OCI-LY7 (cell line): ENCODE data around the gene TDRD12. TPM values are rescaled to one million over a fixed set of nuclear protein-coding genes. Genes with fewer than 3 reads are reported as not detected.

ENCODE experiments used
- Bru-seq: library from RNA; stranded (reverse); fragments of 400-500 nt; gene quantifications from one replicate; lab custom pipeline; 2021; lab: Mats Ljungman, UMichigan
- BruChase-seq, 2 experiments: library from RNA; stranded (reverse); fragments of 400-500 nt; gene quantifications; one replicate each; lab custom pipeline; 2021; lab: Mats Ljungman, UMichigan
- BruUV-seq: library from RNA; stranded (reverse); fragments of 400-500 nt; replicated peaks from 2 replicates; lab custom pipeline; 2021; lab: Mats Ljungman, UMichigan
- CTCF ChIA-PET: fragments of 300-600 bp; sonication (Branson Sonifier 250); formaldehyde crosslinking; loops from one replicate; lab custom pipeline; 2022; ENCODE audit warnings: antibody characterized with exemption; ENCODE audit not compliant: unreplicated experiment; lab: Charles Lee
- POLR2A ChIA-PET: fragments of 300-600 bp; sonication (Branson Sonifier 250); formaldehyde crosslinking; loops from one replicate; lab custom pipeline; 2022; ENCODE audit warnings: antibody characterized with exemption; lab: Charles Lee
- DNase-seq: peaks from one replicate; pipeline ENCODE4 v3.0.0-alpha.2; 2015; ENCODE audit warnings: low spot score
- H2AFZ ChIP-seq: fragments of 200-600 bp; sonication (generic), shearing (Covaris generic); 2 replicates; pipeline ENCODE4 v1.6.1; 2014; ENCODE audit warnings: mild to moderate bottlenecking, antibody characterized with exemption, low read length, moderate library complexity
- H3K27ac ChIP-seq: fragments of 200-600 bp; sonication (generic); 2 replicates; pipeline ENCODE4 v1.5.1; 2014; ENCODE audit warnings: mixed run types, low read depth, mild to moderate bottlenecking, moderate library complexity, low read length, inconsistent platforms; ENCODE audit not compliant: poor library complexity, severe bottlenecking
- H3K36me3 ChIP-seq: fragments of 200-600 bp; sonication (generic); 2 replicates; pipeline ENCODE4 v1.6.1; 2014; ENCODE audit warnings: mild to moderate bottlenecking, antibody characterized with exemption, low read length, moderate library complexity, mixed read lengths; ENCODE audit not compliant: insufficient read depth
- H3K4me1 ChIP-seq: fragments of 200-600 bp; sonication (generic); 2 replicates; pipeline ENCODE4 v1.5.1; 2014; ENCODE audit warnings: mild to moderate bottlenecking, low read length; ENCODE audit not compliant: insufficient read depth, poor library complexity, severe bottlenecking
- H3K4me2 ChIP-seq: fragments of 200-600 bp; sonication (generic); 2 replicates; pipeline ENCODE4 v1.6.1; 2014; ENCODE audit warnings: mild to moderate bottlenecking, low read length
- H3K4me3 ChIP-seq: fragments of 200-600 bp; sonication (generic); 2 replicates; pipeline ENCODE4 v1.5.1; 2014; ENCODE audit warnings: mild to moderate bottlenecking, low read depth, low read length; ENCODE audit not compliant: poor library complexity, severe bottlenecking
- H3K79me2 ChIP-seq: fragments of 200-600 bp; sonication (generic); 2 replicates; pipeline ENCODE4 v1.6.1; 2016; ENCODE audit warnings: low read depth, mild to moderate bottlenecking, low read length, moderate library complexity, mixed read lengths; ENCODE audit not compliant: insufficient read depth
- H3K9me2 ChIP-seq: fragments of 200-600 bp; sonication (generic); 2 replicates; pipeline ENCODE4 v1.6.1; 2016; ENCODE audit warnings: mild to moderate bottlenecking, low read length, mixed read lengths; ENCODE audit not compliant: insufficient read depth
- H3K9me3 ChIP-seq: fragments of 200-600 bp; sonication (generic); 2 replicates; pipeline ENCODE4 v1.6.1; 2014; ENCODE audit warnings: mild to moderate bottlenecking, mixed run types, low read length, mixed read lengths
- H4K20me1 ChIP-seq: fragments of 200-600 bp; sonication (generic); 2 replicates; pipeline ENCODE4 v1.6.1; 2014; ENCODE audit warnings: mild to moderate bottlenecking, antibody characterized with exemption, low read length, moderate library complexity, mixed read lengths; ENCODE audit not compliant: insufficient read depth
- CTCF ChIP-seq: fragments of 200-600 bp; sonication (generic); conservative IDR thresholded peaks from 2 replicates; pipeline ENCODE4 v1.5.1; 2014; ENCODE audit warnings: mild to moderate bottlenecking, antibody characterized with exemption, low read length, moderate library complexity, mixed read lengths
- EZH2phosphoT487 ChIP-seq: fragments of 200-600 bp; sonication (generic); IDR thresholded peaks from 2 replicates; pipeline ENCODE4 v1.6.1; 2018; ENCODE audit warnings: low read depth, borderline replicate concordance, mild to moderate bottlenecking, mixed run types, antibody characterized with exemption, low read length, moderate library complexity, mixed read lengths
- intact Hi-C: fragments of 100-400 bp; cut with micrococcal nuclease; formaldehyde crosslinking; loops from one replicate; pipeline ENCODE4 v1.10.0; 2022; ENCODE audit not compliant: unreplicated experiment
- long read RNA-seq: library from polyadenylated mRNA; stranded (forward); transcript quantifications from one replicate; pipeline ENCODE4 v2.0.0, GENCODE V29; 2022
- total RNA-seq, 2 experiments: library from RNA; depleted of rRNA in 1 of 2; stranded (reverse); fragments of >200 nt in 1 of 2; shearing (Covaris generic) in 1 of 2; gene quantifications; 2 replicates each; pipeline ENCODE4 v1.2.3, GENCODE V29; 2014 to 2022

Gene TDRD12, protein sequence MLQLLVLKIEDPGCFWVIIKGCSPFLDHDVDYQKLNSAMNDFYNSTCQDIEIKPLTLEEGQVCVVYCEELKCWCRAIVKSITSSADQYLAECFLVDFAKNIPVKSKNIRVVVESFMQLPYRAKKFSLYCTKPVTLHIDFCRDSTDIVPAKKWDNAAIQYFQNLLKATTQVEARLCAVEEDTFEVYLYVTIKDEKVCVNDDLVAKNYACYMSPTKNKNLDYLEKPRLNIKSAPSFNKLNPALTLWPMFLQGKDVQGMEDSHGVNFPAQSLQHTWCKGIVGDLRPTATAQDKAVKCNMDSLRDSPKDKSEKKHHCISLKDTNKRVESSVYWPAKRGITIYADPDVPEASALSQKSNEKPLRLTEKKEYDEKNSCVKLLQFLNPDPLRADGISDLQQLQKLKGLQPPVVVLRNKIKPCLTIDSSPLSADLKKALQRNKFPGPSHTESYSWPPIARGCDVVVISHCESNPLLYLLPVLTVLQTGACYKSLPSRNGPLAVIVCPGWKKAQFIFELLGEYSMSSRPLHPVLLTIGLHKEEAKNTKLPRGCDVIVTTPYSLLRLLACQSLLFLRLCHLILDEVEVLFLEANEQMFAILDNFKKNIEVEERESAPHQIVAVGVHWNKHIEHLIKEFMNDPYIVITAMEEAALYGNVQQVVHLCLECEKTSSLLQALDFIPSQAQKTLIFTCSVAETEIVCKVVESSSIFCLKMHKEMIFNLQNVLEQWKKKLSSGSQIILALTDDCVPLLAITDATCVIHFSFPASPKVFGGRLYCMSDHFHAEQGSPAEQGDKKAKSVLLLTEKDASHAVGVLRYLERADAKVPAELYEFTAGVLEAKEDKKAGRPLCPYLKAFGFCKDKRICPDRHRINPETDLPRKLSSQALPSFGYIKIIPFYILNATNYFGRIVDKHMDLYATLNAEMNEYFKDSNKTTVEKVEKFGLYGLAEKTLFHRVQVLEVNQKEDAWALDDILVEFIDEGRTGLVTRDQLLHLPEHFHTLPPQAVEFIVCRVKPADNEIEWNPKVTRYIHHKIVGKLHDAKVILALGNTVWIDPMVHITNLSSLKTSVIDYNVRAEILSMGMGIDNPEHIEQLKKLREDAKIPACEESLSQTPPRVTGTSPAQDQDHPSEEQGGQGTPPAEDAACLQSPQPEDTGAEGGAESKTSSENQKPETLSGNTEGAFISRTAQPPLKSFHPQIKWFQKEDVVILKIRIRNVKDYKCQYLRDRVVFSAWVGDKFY (N-terminal part only)
- total RNA-seq (2014; rRNA removed; shearing (Covaris generic)), result not detected in 2 replicates
- not detected in 2 replicates for total RNA-seq (2022)
- Bru-seq, nascent RNA, result not detected
- percentile 2 among the genes with signal in this experiment for BruChase-seq, experiment 1, labeled RNA remaining after a 6-hour chase
- BruChase-seq, experiment 2, labeled RNA remaining after a 2-hour chase, result percentile 4 among the genes with signal in this experiment
- long read RNA-seq, result 0 reads

DNA sequence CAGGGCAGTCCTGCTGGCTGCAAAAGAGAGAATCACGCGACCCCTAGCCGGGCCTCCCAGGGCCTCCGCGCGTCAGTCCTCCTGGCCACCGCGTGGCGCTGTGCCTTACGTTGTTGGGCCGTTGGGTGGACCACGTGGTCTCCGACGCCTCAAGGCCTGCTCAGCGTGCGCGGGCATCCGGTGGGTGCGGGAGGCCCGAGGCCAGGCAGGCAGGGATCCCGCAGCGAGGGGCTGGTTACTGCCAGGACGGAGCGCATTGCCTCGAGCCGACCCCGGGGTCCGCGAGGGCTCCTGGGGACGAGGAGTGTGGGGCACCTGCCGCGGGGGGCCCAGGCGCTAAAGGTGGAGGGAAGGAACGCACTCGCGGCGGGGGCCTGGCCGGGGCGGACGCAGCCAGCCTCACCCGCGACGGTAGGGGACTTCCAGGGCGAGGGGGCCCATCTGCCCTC, at the start of gene TDRD12:
Gene TDRD12, plus strand, starts transcription at position 157 of the 449 bp plus-strand sequence. CDS start 306 bp downstream, outside the sequence.
- TF ChIP-seq CTCF, result peak; percentile 22; the same call in 1 of the 2 replicates
- no peak for TF ChIP-seq EZH2phosphoT487
- no peak within 1 kb of the TSS for H3K4me3 ChIP-seq
- H3K4me2 ChIP-seq, result no peak within 1 kb of the TSS
- H3K79me2 ChIP-seq, result no peaks in the 10 kb centered on the region
- H3K9me3 ChIP-seq, result no peaks in the 10 kb centered on the region
- no TSS peak for BruUV-seq
- DNase-seq, result no peak
- H4K20me1 ChIP-seq, result no peaks in the 10 kb centered on the region
- no peaks in the 10 kb centered on the region for H3K36me3 ChIP-seq
- H3K4me1 ChIP-seq, result no peaks in the 10 kb centered on the region
- H3K9me2 ChIP-seq, result no peaks in the 10 kb centered on the region
- H2AFZ ChIP-seq, result no peak within 1 kb of the TSS
- POLR2A ChIA-PET, result no interaction called here
- intact Hi-C loops, result no loop called here
- CTCF ChIA-PET, result no interaction called here
- no peak within 1 kb of the TSS for H3K27ac ChIP-seq

- ChIA-PET CTCF (no interaction called here), POLR2A (no interaction called here)
- peaks cover 8% of the 10 kb centered on the region; the same call in 1 of the 2 replicates for H3K36me3 ChIP-seq
- no peak overlapping the region for H2AFZ ChIP-seq
- H3K4me3 ChIP-seq, result no peak overlapping the region
- H3K9me2 ChIP-seq, result no peaks in the 10 kb centered on the region
- peaks cover 57% of the 10 kb centered on the region for H3K79me2 ChIP-seq
- no peak overlapping the region for H3K27ac ChIP-seq
- H3K4me2 ChIP-seq, result no peak overlapping the region
- no peak for DNase-seq
- intact Hi-C loops, result loop anchor here (10.0 kb wide), 1 partner anchor 503 kb away; no protein-coding TSS in a partner anchor
- H3K4me1 ChIP-seq, result peaks cover 21% of the 10 kb centered on the region
- TF ChIP-seq EZH2phosphoT487, result no peak
- TF ChIP-seq CTCF, result no peak
- peaks cover 10% of the 10 kb centered on the region; the same call in 1 of the 2 replicates for H4K20me1 ChIP-seq
- no peaks in the 10 kb centered on the region for H3K9me3 ChIP-seq
- BruUV-seq, result TSS peak; percentile 25
Measured at GRCh38 chr19:32671883-32672593, 47.5 kb upstream of the TDRD12 start.
